SK-N-MC (cell line): ENCODE results near the gene C2CD2.

Experiments used
- EZH2 ChIP-seq: fragments of 200-600 bp; sonication (generic); IDR thresholded peaks from one replicate; pipeline ENCODE4 v1.6.1; 2017; ENCODE audit warnings: antibody characterized with exemption
- FOXP2 ChIP-seq: optimal IDR thresholded peaks from 2 replicates; pipeline ENCODE3; 2011; ENCODE audit warnings: mild to moderate bottlenecking, moderate library complexity; ENCODE audit not compliant: insufficient read depth; ENCODE audit errors: extremely low read length, control extremely low read depth
- POLR2AphosphoS5 ChIP-seq: IDR thresholded peaks from 2 replicates; pipeline ENCODE4 v1.6.1; 2012; ENCODE audit warnings: mild to moderate bottlenecking, low read depth, low read length, borderline replicate concordance

GRCh38 chr21:41868062-41868710 is 85.6 kb downstream of the C2CD2 start:
- TF ChIP-seq FOXP2 (no peak), POLR2AphosphoS5 (no peak), EZH2 (no peak)
